Keratinocyte (primary cell): ENCODE data around the gene PTPN21. TPM values are rescaled to one million over a fixed set of nuclear protein-coding genes. Genes with fewer than 3 reads are reported as not detected.
A peak's percentile ranks its signal among the peaks of the same experiment; 100 is the strongest.

Experiments
- DNase-seq: peaks from one replicate; pipeline ENCODE4 v3.0.0-alpha.2; 2011; ENCODE audit warnings: low read depth, missing footprints, low spot score
- FAIRE-seq: peaks from 2 replicates; lab custom pipeline; 2011; peaks lifted over from hg19 to GRCh38; lab: Jason Lieb, UNC
- H2AFZ ChIP-seq: 2 replicates; pipeline ENCODE4 v1.6.0; 2012; ENCODE audit warnings: low read length, control low read depth, inconsistent platforms; ENCODE audit not compliant: control insufficient read depth
- H3K27ac ChIP-seq: 2 replicates; pipeline ENCODE4 v1.5.1; 2011; ENCODE audit warnings: low read length; ENCODE audit not compliant: control insufficient read depth, insufficient read depth
- H3K27me3 ChIP-seq: 3 replicates; pipeline ENCODE4 v1.6.0; 2011; ENCODE audit warnings: low read length; ENCODE audit not compliant: control insufficient read depth, insufficient read depth; ENCODE audit errors: extremely low read depth
- H3K36me3 ChIP-seq, 2 experiments: 2 replicates in 1 of 2; 3 replicates in 1 of 2; pipeline ENCODE4 v1.5.1; 2011; ENCODE audit warnings: low read length in 2 of 2, mild to moderate bottlenecking in 1 of 2; ENCODE audit not compliant: control insufficient read depth in 2 of 2, insufficient read depth in 2 of 2; ENCODE audit errors: extremely low read depth in 1 of 2
- H3K4me1 ChIP-seq: 3 replicates; pipeline ENCODE4 v1.5.1; 2011; ENCODE audit warnings: low read length; ENCODE audit not compliant: control insufficient read depth, insufficient read depth; ENCODE audit errors: extremely low read depth
- H3K4me2 ChIP-seq: 3 replicates; pipeline ENCODE4 v1.6.0; 2011; ENCODE audit warnings: low read depth, low read length; ENCODE audit not compliant: control insufficient read depth, insufficient read depth; ENCODE audit errors: extremely low read depth
- H3K4me3 ChIP-seq, 3 experiments: fragments of 200-600 bp in 1 of 3; sonication (generic) in 1 of 3; 2 replicates in 2 of 3; 3 replicates in 1 of 3; pipeline ENCODE4 v1.5.1; 2011 to 2016; ENCODE audit warnings: low read length in 3 of 3, mild to moderate bottlenecking in 3 of 3, control low read depth in 2 of 3, inconsistent platforms in 1 of 3, low read depth in 1 of 3, mixed read lengths in 1 of 3, mixed run types in 1 of 3, moderate library complexity in 1 of 3; ENCODE audit not compliant: control insufficient read depth in 2 of 3, insufficient read depth in 2 of 3; ENCODE audit errors: extremely low read depth in 1 of 3
- H3K79me2 ChIP-seq: 2 replicates; pipeline ENCODE4 v1.6.0; 2012; ENCODE audit warnings: low read length; ENCODE audit not compliant: control insufficient read depth, insufficient read depth
- H3K9ac ChIP-seq: 3 replicates; pipeline ENCODE4 v1.6.0; 2011; ENCODE audit warnings: low read length; ENCODE audit not compliant: control insufficient read depth, insufficient read depth; ENCODE audit errors: extremely low read depth
- H3K9me1 ChIP-seq: 3 replicates; pipeline ENCODE4 v1.6.0; 2011; ENCODE audit warnings: low read length; ENCODE audit not compliant: control insufficient read depth, insufficient read depth; ENCODE audit errors: extremely low read depth
- H3K9me3 ChIP-seq: 2 replicates; pipeline ENCODE4 v1.5.1; 2012; ENCODE audit warnings: low read depth, low read length; ENCODE audit not compliant: control insufficient read depth
- H4K20me1 ChIP-seq: 3 replicates; pipeline ENCODE4 v1.6.0; 2011; ENCODE audit warnings: low read length; ENCODE audit not compliant: control insufficient read depth, insufficient read depth; ENCODE audit errors: extremely low read depth
- EZH2 ChIP-seq: IDR thresholded peaks from one replicate; pipeline ENCODE4 v1.6.1; 2012; ENCODE audit warnings: inconsistent platforms, mild to moderate bottlenecking, low read length, moderate library complexity
- dilution Hi-C: fragments of 300-500 bp; cut with MboI; formaldehyde crosslinking; loops from one replicate; pipeline ENCODE4 v1.7.0; 2020; ENCODE audit warnings: low sequenced_read_pairs; ENCODE audit not compliant: extremely low pct_ligation_motif_present
- polyA plus RNA-seq, 5 experiments: library from polyadenylated mRNA; depleted of rRNA in 3 of 5; stranded (reverse) in 3 of 5; stranded (forward) in 1 of 5; unstranded in 1 of 5; fragments of >200 nt; gene quantifications; 1 replicate in 1 of 5; 2 replicates in 3 of 5; 3 replicates in 1 of 5; pipeline versions ENCODE4 v1.2.1 to v1.2.3, GENCODE V29; 2011 to 2012; ENCODE audit warnings: missing spikeins in 2 of 5, low read depth in 1 of 5, low replicate concordance in 1 of 5
- TF ChIP-seq, protein P1 (sequence below), 3 experiments: IDR thresholded peaks in 1 of 3; conservative IDR thresholded peaks in 1 of 3; optimal IDR thresholded peaks in 1 of 3; 2 replicates in 2 of 3; 3 replicates in 1 of 3; pipeline versions ENCODE3 to v1.5.1; 2011; ENCODE audit warnings: low read length in 3 of 3, mild to moderate bottlenecking in 3 of 3, moderate library complexity in 2 of 3, control low read depth in 1 of 3, inconsistent platforms in 1 of 3; ENCODE audit not compliant: insufficient read depth in 2 of 3; ENCODE audit errors: extremely low read depth in 1 of 3

The PTPN21 gene
- polyA plus RNA-seq, 1 donor (not counting 4 experiments of a cell fraction or from before 2014, with no cell fraction given), result 7.4 TPM

GRCh38 chr14:88488897-88489296 is 65.9 kb downstream of the PTPN21 start:
- peak overlapping the region; percentile 85 for H3K4me2 ChIP-seq
- no peaks in the 10 kb centered on the region for H4K20me1 ChIP-seq
- peak overlapping the region; percentile 48 for H3K9ac ChIP-seq
- peak overlapping the region; percentile 66 for H2AFZ ChIP-seq
- dilution Hi-C loops, result no loop called here
- H3K9me1 ChIP-seq, result no peaks in the 10 kb centered on the region
- peaks cover 6 to 8% of the 10 kb centered on the region in 2 experiments for H3K36me3 ChIP-seq
- H3K9me3 ChIP-seq, result no peaks in the 10 kb centered on the region
- DNase-seq, result peak; percentile 81
- H3K4me1 ChIP-seq, result peaks cover 18% of the 10 kb centered on the region
- H3K79me2 ChIP-seq, result no peaks in the 10 kb centered on the region
- no peaks in the 10 kb centered on the region for H3K27me3 ChIP-seq
- FAIRE-seq, result peak; percentile 82
- no peak overlapping the region for H3K4me3 ChIP-seq
- peak overlapping the region; percentile 80 for H3K27ac ChIP-seq
- TF ChIP-seq, protein P1, sequence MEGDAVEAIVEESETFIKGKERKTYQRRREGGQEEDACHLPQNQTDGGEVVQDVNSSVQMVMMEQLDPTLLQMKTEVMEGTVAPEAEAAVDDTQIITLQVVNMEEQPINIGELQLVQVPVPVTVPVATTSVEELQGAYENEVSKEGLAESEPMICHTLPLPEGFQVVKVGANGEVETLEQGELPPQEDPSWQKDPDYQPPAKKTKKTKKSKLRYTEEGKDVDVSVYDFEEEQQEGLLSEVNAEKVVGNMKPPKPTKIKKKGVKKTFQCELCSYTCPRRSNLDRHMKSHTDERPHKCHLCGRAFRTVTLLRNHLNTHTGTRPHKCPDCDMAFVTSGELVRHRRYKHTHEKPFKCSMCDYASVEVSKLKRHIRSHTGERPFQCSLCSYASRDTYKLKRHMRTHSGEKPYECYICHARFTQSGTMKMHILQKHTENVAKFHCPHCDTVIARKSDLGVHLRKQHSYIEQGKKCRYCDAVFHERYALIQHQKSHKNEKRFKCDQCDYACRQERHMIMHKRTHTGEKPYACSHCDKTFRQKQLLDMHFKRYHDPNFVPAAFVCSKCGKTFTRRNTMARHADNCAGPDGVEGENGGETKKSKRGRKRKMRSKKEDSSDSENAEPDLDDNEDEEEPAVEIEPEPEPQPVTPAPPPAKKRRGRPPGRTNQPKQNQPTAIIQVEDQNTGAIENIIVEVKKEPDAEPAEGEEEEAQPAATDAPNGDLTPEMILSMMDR (optimal IDR thresholded peaks at IDR 0.05 in 1 of 3, IDR thresholded peaks at IDR 0.05 in 1 of 3, conservative IDR thresholded peaks at IDR 0.05 in 1 of 3; ENCODE audit: extremely low read depth in 1 of 3, insufficient read depth in 2 of 3, low read length in 3 of 3), result no peak
- TF ChIP-seq EZH2, result no peak

DNA sequence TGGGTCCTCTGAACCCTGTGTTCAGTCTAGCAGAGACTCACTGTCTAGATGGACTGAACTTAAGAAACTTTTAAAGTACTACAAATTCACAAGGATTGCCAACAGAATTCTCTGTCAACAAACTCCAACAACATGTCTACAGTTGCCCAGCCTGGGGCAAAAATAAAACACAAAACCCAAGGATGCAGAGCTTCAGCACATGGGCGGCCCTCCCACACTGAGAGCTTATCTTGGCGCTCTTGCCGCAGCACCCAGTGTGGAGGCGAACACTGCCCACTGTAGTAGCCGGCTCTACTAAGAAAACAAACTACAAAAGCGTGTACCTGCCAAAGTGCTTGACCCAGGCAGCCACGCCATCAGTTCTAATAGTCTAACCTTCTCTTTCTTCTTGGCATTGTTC is 66.7 kb downstream of the PTPN21 start:
- no peak for TF ChIP-seq EZH2
- TF ChIP-seq, protein P1 (optimal IDR thresholded peaks at IDR 0.05 in 1 of 3, IDR thresholded peaks at IDR 0.05 in 1 of 3, conservative IDR thresholded peaks at IDR 0.05 in 1 of 3; ENCODE audit: extremely low read depth in 1 of 3, insufficient read depth in 2 of 3, low read length in 3 of 3), result no peak
- peak; percentile 84 for FAIRE-seq
- H2AFZ ChIP-seq, result peak overlapping the region; percentile 66

More for the DNA sequence above, 66.7 kb downstream of the PTPN21 start:
- Histone ChIP-seq H3K79me2 (no peaks in the 10 kb centered on the region), H3K27me3 (no peaks in the 10 kb centered on the region), H3K27ac (peak overlapping the region; percentile 80), H3K36me3 (peaks cover 7 to 12% of the 10 kb centered on the region in 2 experiments), H3K9ac (peak overlapping the region; percentile 48), H3K9me3 (no peaks in the 10 kb centered on the region), H3K4me3 (peak overlapping the region in 2 of 3 experiments; percentile 13 to 44), H3K4me2 (peak overlapping the region; percentile 85), H3K4me1 (peaks cover 18% of the 10 kb centered on the region), H3K9me1 (no peaks in the 10 kb centered on the region), H4K20me1 (no peaks in the 10 kb centered on the region)
- DNase-seq, result no peak
- dilution Hi-C loops, result no loop called here
